Mammary epithelial cell (primary cell): ENCODE data around the gene RACK1.

Experiments used
- EZH2 ChIP-seq: IDR thresholded peaks from 2 replicates; pipeline ENCODE4 v1.6.1; 2012; ENCODE audit warnings: low read length, inconsistent platforms, borderline replicate concordance
- TF ChIP-seq, protein P1 (sequence below), 2 donors: IDR thresholded peaks in 1 of 2; conservative IDR thresholded peaks in 1 of 2; 2 replicates each; pipeline ENCODE4 v1.5.1; 2011 to 2012; ENCODE audit warnings: inconsistent platforms in 2 of 2, low read length in 2 of 2, mild to moderate bottlenecking in 2 of 2, control low read depth in 1 of 2, low read depth in 1 of 2; ENCODE audit not compliant: insufficient read depth in 1 of 2; ENCODE audit errors: extremely low read depth in 1 of 2

DNA sequence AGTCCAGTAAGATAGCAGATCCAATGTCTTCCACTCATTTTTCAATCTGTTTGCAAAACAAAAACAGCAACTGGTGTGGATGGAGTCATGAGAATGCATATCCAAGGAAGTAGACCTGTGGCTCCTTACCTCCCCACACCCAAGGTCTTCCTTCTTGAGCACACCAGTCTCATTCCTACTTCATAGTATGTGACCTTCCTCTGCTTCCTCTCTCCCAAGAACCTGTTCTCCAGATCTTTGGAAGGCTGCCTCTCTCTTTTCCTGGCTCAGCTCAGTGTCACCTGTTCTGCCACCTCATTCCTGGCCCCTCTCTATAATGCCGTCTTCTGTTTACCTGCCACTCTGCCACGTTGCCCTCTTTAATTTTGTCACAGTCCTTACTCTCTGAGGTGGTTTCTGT, 30.8 kb downstream of the RACK1 start:
- no peak for TF ChIP-seq EZH2
- TF ChIP-seq, protein P1, sequence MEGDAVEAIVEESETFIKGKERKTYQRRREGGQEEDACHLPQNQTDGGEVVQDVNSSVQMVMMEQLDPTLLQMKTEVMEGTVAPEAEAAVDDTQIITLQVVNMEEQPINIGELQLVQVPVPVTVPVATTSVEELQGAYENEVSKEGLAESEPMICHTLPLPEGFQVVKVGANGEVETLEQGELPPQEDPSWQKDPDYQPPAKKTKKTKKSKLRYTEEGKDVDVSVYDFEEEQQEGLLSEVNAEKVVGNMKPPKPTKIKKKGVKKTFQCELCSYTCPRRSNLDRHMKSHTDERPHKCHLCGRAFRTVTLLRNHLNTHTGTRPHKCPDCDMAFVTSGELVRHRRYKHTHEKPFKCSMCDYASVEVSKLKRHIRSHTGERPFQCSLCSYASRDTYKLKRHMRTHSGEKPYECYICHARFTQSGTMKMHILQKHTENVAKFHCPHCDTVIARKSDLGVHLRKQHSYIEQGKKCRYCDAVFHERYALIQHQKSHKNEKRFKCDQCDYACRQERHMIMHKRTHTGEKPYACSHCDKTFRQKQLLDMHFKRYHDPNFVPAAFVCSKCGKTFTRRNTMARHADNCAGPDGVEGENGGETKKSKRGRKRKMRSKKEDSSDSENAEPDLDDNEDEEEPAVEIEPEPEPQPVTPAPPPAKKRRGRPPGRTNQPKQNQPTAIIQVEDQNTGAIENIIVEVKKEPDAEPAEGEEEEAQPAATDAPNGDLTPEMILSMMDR (conservative IDR thresholded peaks at IDR 0.05 in 1 of 2, IDR thresholded peaks at IDR 0.05 in 1 of 2; ENCODE audit: extremely low read depth in 1 of 2, insufficient read depth in 1 of 2, low read depth in 1 of 2, low read length in 2 of 2): no peak
